HG02870 (cell line): ENCODE measurements around the gene DCPS.
"Not testable (repeated sequence)": the region's sequence is repeated elsewhere in the genome, so short reads cannot be mapped to it uniquely, and the experiment has no call there.

Source experiments
- ATAC-seq: cut with Tn5 transposase; IDR thresholded peaks from one replicate; pipeline ENCODE4 v1.9.1; 2021; ENCODE audit warnings: mild to moderate bottlenecking, moderate library complexity; ENCODE audit not compliant: unreplicated experiment

The DCPS gene

DNA sequence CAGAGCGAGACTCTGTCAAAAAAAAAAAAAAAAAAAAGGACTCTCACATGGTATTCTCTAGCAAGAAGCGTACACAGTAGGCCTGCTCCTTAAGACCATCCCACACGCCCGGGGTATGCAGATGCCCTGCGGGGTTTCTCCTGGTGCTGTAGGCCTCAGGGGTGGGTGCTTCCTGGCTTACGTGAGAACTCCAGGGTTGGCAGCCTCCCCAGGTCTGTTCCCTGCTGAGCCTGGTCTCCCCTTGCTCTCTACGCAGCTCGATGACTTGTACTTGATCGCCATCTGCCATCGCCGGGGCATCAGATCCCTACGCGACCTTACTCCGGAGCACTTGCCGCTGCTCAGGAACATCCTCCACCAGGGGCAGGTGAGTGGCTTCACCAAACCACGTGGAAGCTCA is 39.2 kb downstream of the DCPS start:
- no peak for ATAC-seq

- ATAC-seq = no peak
Measured at GRCh38 chr11:126344141-126345080, 40.6 kb downstream of the DCPS start.

- ATAC-seq = no peak
Measured at GRCh38 chr11:126345283-126345682, 41.4 kb downstream of the DCPS start.

DNA sequence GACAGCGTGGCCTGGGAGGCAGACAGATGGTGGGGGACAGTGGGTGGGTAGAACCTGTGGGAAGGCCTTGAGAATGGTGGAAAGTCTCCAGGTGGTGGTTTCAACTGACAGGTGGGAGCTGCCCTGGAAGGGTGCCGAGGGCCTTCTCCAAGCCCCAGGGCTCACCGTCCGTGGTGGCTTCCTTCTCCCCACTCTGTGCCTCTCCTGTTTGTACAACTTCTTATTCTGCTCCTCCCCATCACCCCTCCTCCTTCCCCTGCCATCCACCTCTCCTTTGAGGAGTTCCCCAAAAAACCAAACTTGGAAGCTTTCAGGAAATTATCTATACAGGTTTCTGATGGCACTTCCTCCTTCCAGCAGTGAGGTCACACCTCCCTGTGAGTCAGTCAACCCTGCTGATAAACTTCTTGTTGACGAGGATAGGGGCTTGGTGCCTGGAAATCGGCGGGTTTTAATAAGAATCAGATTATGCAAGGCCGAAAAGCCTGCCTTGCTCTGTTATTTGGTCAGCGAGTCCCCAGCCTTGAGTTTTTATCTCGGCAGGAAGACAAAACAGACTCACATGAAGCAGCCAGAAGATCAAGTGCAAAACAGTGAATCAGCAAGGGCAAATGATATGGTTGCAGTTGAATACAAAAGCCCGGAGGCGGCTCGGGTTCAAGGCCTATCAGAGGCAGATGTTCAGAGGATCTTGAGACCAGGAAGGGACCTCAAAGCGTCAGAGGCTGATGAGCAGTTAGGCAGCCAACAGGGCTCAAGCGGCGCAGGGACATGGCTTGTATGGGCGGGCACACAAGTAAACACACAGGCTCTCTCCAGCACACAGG is 42.1 kb downstream of the DCPS start:
- no peak for ATAC-seq

DNA sequence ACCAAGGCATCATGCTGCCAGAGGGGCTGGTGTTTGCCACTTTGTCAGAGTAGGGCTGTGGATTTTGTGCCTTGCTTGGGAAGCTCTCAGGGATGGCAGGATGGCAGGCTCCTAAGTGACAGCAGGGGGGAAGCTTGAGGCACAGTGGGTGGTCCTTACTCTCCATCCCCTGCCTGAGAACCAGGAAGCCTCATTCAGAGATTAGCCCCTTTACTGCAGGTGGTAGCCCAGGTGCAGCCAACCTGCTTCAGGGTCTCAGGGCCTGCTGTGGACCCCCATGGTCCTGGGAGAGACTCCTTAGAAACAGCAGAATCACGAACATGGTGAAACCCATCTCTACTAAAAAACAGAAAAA is 42.7 kb downstream of the DCPS start:
- no peak for ATAC-seq

DNA sequence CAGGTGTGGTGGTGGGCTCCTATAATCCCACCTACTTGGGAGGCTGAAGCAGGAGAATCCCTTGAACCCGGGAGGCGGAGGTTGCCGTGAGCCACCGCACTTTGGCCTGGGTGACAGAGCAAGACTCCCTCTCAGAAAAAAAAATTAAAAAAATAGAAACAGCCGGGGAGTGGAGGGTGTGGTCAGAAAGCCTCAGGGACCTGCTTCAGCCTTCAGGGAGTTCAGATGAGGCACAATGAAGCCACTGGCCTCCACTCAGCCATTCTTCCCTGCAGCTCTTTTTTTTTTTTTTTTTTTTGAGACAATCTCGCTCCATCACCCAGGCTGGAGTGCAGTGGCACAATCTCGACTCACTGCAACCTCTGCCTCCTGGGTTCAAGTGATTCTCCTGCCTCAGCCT is 43.1 kb downstream of the DCPS start:
- ATAC-seq = not testable (repeated sequence)

GRCh38 chr11:126347751-126348668 is 44.1 kb downstream of the DCPS start:
- ATAC-seq = no peak

DNA sequence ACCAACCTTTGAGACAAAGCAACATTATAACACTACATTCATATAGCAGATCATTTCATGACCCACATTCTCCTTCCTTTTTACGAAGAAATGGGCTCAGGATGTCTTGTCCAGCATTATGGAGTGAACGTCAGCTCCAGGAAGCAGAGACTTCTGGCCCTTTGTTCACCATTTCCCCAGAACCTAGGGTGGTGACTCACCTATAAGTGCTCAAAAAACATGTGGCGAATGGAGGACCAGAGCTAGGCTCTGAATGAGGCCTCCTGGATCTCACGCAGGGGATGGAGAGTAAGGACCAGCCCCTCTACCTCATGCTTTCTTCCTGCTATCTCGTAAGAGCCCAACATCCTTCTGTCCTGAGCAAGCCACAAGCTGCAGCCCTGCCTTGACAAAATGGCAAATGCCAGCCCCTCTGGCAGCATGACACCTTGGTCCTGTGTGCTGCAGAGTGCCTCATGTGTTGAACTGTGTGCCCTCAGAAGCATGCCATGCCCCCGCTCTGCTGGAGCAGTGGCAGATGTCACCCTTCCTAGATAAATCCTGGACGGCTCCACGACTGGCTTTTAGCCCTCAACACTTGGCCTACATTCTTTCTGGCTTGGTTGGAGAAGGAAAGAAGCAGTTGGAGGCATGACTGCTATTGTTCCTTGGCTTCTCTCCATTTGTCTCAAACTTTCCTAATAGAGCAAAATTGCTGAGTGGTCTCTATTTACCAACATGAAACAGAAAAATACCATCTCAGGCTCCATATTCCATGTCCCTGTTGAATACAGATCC is 45.1 kb downstream of the DCPS start:
- no peak for ATAC-seq

DNA sequence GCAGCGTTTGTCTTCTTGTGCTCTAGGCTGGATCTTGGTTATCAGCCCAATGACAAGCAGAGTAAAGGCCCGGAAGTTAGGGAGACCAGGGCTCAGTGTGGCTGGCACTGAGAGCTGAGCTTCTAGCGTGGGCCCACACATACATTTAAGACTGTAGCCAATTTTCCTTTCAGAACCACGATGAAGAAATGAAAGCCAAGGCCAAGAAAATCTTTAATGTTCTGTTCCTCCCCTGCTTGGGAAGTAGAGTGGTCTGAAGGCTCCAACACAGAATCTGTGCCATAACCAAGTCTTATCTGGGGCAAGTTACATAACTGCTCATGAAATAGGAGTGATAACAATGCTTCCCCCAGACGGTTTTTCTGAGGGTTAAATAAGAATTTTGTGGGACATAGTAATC is 47.0 kb downstream of the DCPS start:
- ATAC-seq = no peak

DNA sequence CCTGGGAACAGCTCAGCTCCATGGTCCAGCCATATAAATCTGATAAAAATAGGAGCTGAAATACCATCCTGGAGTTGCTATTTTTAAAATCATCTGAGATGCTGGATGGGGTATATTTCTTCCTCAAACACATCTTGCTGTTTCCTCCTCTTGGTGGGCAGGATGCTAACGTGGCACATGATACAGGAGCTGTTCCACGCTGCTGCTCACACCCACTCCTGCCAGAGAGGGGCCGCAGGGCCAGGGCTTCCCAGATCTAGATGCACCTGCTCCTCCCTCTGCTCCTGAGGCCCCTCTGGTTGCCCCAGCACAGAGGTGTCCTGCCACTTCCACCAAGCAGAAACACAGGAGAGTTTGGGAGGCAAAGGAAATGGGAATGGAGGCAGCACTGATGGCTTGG is 48.3 kb downstream of the DCPS start:
- no peak for ATAC-seq

- ATAC-seq = no peak
Measured at GRCh38 chr11:126352934-126353801, 49.3 kb downstream of the DCPS start.

- peak; percentile 28 for ATAC-seq
Measured at GRCh38 chr11:126354631-126355323, 50.9 kb downstream of the DCPS start.

DNA sequence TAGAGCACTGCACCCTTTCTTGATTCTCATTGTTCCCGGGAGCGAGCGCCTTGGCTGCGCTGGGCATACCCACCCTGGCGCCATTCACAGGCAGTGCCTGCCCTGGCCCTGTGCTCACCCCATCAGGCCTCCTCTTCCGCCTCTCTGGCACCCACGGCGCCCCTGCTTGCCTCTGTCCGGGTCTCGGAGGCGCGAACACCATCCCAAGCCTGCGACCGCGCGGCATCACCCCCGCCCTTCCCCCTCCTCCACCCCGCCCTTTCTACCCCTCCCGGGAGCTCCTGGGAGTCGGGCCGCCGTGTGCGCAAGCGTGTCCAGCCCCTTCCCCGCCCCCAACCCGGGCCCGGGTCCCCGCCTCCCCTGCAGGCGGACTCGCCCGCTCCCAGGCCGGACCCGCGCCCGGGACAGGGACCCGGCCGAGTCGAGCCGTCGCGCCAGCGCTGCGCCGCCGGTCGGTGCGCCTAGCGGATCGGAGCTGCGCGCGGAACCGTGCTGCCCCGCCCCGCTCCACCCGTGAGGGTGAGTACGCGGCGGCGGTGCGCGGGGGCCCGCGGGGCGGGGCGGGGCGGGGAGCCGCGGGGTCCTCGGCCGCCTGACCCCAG is 51.6 kb downstream of the DCPS start, which contains the start of gene ST3GAL4:
Gene ST3GAL4, plus strand, starts transcription at position 363 of the 602 bp plus-strand sequence. CDS start 50,470 bp downstream, outside the sequence.
- peak; percentile 60 for ATAC-seq

- peak; percentile 7 for ATAC-seq
Measured at GRCh38 chr11:126355926-126356897, 52.4 kb downstream of the DCPS start.

DNA sequence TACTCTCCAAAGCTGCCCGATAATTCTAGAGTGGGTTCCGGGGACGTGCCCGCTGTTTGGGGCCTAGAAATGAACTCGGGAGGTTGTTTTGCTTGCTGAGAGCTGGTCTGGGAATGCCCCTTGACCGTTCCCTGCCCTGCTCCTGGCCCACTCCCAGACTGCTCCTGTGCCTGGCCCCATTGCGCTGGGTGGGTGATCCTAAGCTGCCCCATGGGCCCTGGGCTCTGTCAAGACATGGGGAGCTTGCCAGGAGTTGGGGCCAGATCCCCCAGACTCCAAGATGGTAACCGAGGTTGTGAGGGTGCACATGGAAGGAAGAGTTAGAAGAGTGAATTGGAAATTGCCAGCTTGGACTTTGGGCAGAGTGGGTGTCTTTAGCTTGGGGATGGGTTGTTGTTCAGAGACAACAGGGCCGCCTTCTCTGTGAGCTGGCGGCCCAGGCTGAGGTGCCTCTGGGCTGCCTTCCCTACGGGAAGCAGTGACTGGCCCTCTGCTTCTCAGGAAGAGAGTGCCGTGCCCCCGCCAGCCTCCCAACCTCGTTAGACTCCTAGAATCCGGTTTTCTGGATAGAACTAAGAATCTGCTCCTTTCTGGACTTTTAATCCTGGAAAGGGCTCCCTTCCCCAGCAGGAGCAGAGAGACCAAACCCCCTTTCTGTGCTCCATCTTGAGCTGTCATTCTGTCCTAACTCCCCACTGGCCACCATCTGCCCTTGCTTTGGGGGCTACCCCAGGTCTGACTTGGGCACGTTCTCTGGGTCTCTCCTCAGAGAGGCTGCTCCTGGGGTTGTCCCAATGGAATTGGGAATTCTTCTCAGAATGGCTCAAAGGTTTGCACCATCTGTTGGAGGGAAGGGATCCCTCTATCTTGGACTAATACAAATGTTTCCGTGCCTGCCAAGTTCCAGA is 53.4 kb downstream of the DCPS start:
- no peak for ATAC-seq
